Endothelial cell of umbilical vein (primary cell): ENCODE data around the gene TXNRD2.

Experiments used
- CTCF ChIP-seq, 2 donors: IDR thresholded peaks; 1 replicate in 1 of 2; 2 replicates in 1 of 2; pipeline ENCODE4 v1.5.1; 2011; ENCODE audit warnings: low read length in 2 of 2, mild to moderate bottlenecking in 2 of 2, moderate library complexity in 2 of 2, control low read depth in 1 of 2, inconsistent platforms in 1 of 2, low read depth in 1 of 2; ENCODE audit not compliant: insufficient read depth in 1 of 2; ENCODE audit errors: extremely low read depth in 1 of 2
- EZH2 ChIP-seq: IDR thresholded peaks from 2 replicates; pipeline ENCODE4 v1.6.1; 2012; ENCODE audit warnings: borderline replicate concordance, low read depth, mild to moderate bottlenecking, moderate library complexity, low read length, inconsistent platforms; ENCODE audit not compliant: severe bottlenecking
- FOS ChIP-seq: IDR thresholded peaks from 2 replicates; pipeline ENCODE4 v1.6.1; 2011; ENCODE audit warnings: mild to moderate bottlenecking, low read length, moderate library complexity, borderline replicate concordance; ENCODE audit not compliant: insufficient read depth
- JUN ChIP-seq: IDR thresholded peaks from 2 replicates; pipeline ENCODE4 v1.6.1; 2011; ENCODE audit warnings: borderline replicate concordance, low read depth; ENCODE audit not compliant: insufficient read length, insufficient read depth
- POLR2AphosphoS5 ChIP-seq: IDR thresholded peaks from 2 replicates; pipeline ENCODE4 v1.6.1; 2012; ENCODE audit warnings: low read depth, mild to moderate bottlenecking, control low read depth, low read length, moderate library complexity; ENCODE audit not compliant: insufficient read depth

GRCh38 chr22:19848298-19849224 lies 93.1 kb downstream of the TXNRD2 start:
- TF ChIP-seq CTCF (IDR thresholded peaks at IDR 0.05; ENCODE audit: extremely low read depth in 1 of 2, insufficient read depth in 1 of 2, low read depth in 1 of 2, low read length in 2 of 2) (no peak), EZH2 (no peak), JUN (no peak), FOS (no peak), POLR2AphosphoS5 (peak; percentile 39)
